Calu3 (cell line): Measurements from ENCODE around the gene ZNF543. TPM values are rescaled to one million over a fixed set of nuclear protein-coding genes. Genes with fewer than 3 reads are reported as not detected.

Experiments used
- BruUV-seq: library from RNA; stranded (reverse); fragments of 400-500 nt; replicated peaks from 2 replicates; lab custom pipeline; 2021; lab: Mats Ljungman, UMichigan
- CTCF ChIA-PET: fragments of 300-600 bp; sonication (Branson Sonifier 250); formaldehyde crosslinking; loops from one replicate; lab custom pipeline; 2022; ENCODE audit warnings: antibody characterized with exemption; lab: Charles Lee
- DNase-seq: peaks from one replicate; pipeline ENCODE4 v3.0.0; 2022
- H3K27ac Mint-ChIP-seq: one replicate; pipeline ENCODE4 v1.8.0; 2022; ENCODE audit warnings: mixed read lengths; ENCODE audit not compliant: unreplicated experiment
- H3K27me3 Mint-ChIP-seq: one replicate; pipeline ENCODE4 v1.8.0; 2022; ENCODE audit warnings: mixed read lengths; ENCODE audit not compliant: unreplicated experiment
- H3K36me3 Mint-ChIP-seq: one replicate; pipeline ENCODE4 v1.8.0; 2022; ENCODE audit warnings: mild to moderate bottlenecking, moderate library complexity, mixed read lengths; ENCODE audit not compliant: insufficient read depth, unreplicated experiment
- H3K4me1 Mint-ChIP-seq: one replicate; pipeline ENCODE4 v1.8.0; 2022; ENCODE audit warnings: mild to moderate bottlenecking, low read depth, mixed read lengths; ENCODE audit not compliant: unreplicated experiment
- H3K4me3 Mint-ChIP-seq: one replicate; pipeline ENCODE4 v1.8.0; 2022; ENCODE audit warnings: mild to moderate bottlenecking, low read depth, moderate library complexity, mixed read lengths; ENCODE audit not compliant: unreplicated experiment
- H3K9me3 Mint-ChIP-seq: one replicate; pipeline ENCODE4 v1.8.0; 2022; ENCODE audit warnings: low read depth, mixed read lengths; ENCODE audit not compliant: unreplicated experiment
- CTCF ChIP-seq: fragments of 200-600 bp; IDR thresholded peaks from one replicate; pipeline ENCODE4 v1.8.0; 2022; ENCODE audit warnings: antibody characterized with exemption; ENCODE audit not compliant: unreplicated experiment
- intact Hi-C: fragments of 100-400 bp; cut with micrococcal nuclease; formaldehyde crosslinking; loops from one replicate; pipeline ENCODE4 v1.10.0; 2022; ENCODE audit not compliant: unreplicated experiment
- total RNA-seq: library from RNA; stranded (reverse); gene quantifications from 2 replicates; pipeline ENCODE4 v1.2.3, GENCODE V29; 2022

ZNF543 gene
- total RNA-seq, 1 experiment from 2014 or later, result 8.5 TPM

- BruUV-seq, result no TSS peak
- Mint-ChIP-seq H3K27ac (peak overlapping the region; percentile 70), H3K4me3 (peak overlapping the region; percentile 74), H3K27me3 (peaks cover 11% of the 10 kb centered on the region), H3K9me3 (peaks cover 8% of the 10 kb centered on the region), H3K4me1 (peaks cover 24% of the 10 kb centered on the region), H3K36me3 (peaks cover 47% of the 10 kb centered on the region)
- no peak for TF ChIP-seq CTCF
- CTCF ChIA-PET, result no interaction called here
- intact Hi-C loops, result loop anchor here (5.0 kb wide), 1 partner anchor 41 kb away; the partner anchor contains the start of genes TRAPPC2B and ZNF547
- no peak for DNase-seq
These were observed 844 bp downstream of the ZNF543 start for GRCh38 chr19:57321116-57321515.

GRCh38 chr19:57321751-57322150 is 1.5 kb downstream of the ZNF543 start:
- Mint-ChIP-seq H3K36me3 (peaks cover 52% of the 10 kb centered on the region), H3K9me3 (peaks cover 5% of the 10 kb centered on the region), H3K4me3 (peak overlapping the region; percentile 74), H3K4me1 (peaks cover 24% of the 10 kb centered on the region), H3K27ac (no peak overlapping the region), H3K27me3 (peaks cover 4% of the 10 kb centered on the region)
- CTCF ChIA-PET, result no interaction called here
- no TSS peak for BruUV-seq
- no peak for DNase-seq
- no peak for TF ChIP-seq CTCF
- intact Hi-C loops, result loop anchor here (5.0 kb wide), 1 partner anchor 41 kb away; the partner anchor contains the start of genes TRAPPC2B and ZNF547

DNA sequence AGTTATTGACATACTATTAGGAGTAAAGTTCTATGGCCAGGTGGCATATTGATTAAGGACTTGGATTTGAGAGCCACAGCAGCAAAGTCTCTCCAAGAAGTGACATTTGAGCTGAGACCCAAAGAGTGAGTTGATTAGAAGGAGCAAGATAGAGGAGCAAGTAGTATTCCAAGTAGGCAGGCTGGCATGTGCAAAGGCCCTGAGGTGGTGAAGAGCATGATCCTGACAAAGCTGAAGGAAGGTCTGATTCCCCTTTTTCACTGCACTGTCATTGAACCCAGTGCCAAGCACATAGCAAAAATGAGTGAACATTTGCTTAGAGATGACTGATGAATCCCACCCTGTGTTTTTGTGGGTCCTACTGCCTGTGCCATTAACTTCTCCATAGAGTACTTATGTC is 4.7 kb downstream of the ZNF543 start:
- Mint-ChIP-seq H3K4me1 (peaks cover 20% of the 10 kb centered on the region), H3K27ac (no peak overlapping the region), H3K27me3 (no peaks in the 10 kb centered on the region), H3K9me3 (peaks cover 5% of the 10 kb centered on the region), H3K4me3 (no peak overlapping the region), H3K36me3 (peaks cover 68% of the 10 kb centered on the region)
- intact Hi-C loops, result loop anchor here (5.0 kb wide), 1 partner anchor 37 kb away; the partner anchor contains the start of genes TRAPPC2B and ZNF547
- TF ChIP-seq CTCF, result no peak
- DNase-seq, result no peak
- BruUV-seq, result no TSS peak
- CTCF ChIA-PET, result no interaction called here

DNA sequence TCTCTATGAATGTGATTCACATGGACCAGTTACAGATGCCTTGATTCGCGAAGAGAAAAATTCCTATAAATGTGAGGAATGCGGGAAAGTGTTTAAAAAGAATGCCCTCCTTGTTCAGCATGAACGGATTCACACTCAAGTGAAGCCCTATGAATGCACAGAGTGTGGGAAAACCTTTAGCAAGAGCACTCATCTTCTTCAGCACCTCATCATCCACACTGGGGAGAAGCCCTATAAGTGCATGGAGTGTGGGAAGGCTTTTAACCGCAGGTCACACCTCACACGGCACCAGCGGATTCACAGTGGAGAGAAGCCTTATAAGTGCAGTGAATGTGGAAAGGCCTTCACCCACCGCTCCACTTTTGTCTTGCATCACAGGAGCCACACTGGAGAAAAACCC is 7.7 kb downstream of the ZNF543 start:
- BruUV-seq, result no TSS peak
- Mint-ChIP-seq H3K4me3 (no peak overlapping the region), H3K9me3 (peaks cover 3% of the 10 kb centered on the region), H3K27ac (no peak overlapping the region), H3K4me1 (no peaks in the 10 kb centered on the region), H3K27me3 (no peaks in the 10 kb centered on the region), H3K36me3 (peaks cover 44% of the 10 kb centered on the region)
- DNase-seq, result no peak
- intact Hi-C loops, result no loop called here
- TF ChIP-seq CTCF, result no peak
- CTCF ChIA-PET, result no interaction called here
